Measurements from ENCODE around the gene COX5A. TPM values are rescaled to one million over a fixed set of nuclear protein-coding genes. Genes with fewer than 3 reads are reported as not detected.

Gene COX5A
- total and polyA plus RNA-seq, 2 of the 13 experiments (the other 11 are each of a cell fraction or from before 2014, with no cell fraction given) = 158 to 218 TPM

- TF ChIP-seq UBTF (CRISPR knock-in tag; IDR thresholded peaks at IDR 0.05) (no peak), ZBED4 (CRISPR knock-in tag; IDR thresholded peaks at IDR 0.05; ENCODE audit: borderline replicate concordance) (no peak), ZSCAN21 (CRISPR knock-in tag; IDR thresholded peaks at IDR 0.05; ENCODE audit: borderline replicate concordance) (no peak), ZNF329 (CRISPR knock-in tag; IDR thresholded peaks at IDR 0.05; ENCODE audit: low read depth) (no peak), ZNF143 (CRISPR knock-in tag; IDR thresholded peaks at IDR 0.05) (no peak), ZNF350 (CRISPR knock-in tag; IDR thresholded peaks at IDR 0.05; ENCODE audit: borderline replicate concordance, low read depth) (no peak), ZMYM4 (CRISPR knock-in tag; IDR thresholded peaks at IDR 0.05) (no peak), NR1H2 (CRISPR knock-in tag; IDR thresholded peaks at IDR 0.05; ENCODE audit: borderline replicate concordance, low read depth) (no peak), RXRA (CRISPR knock-in tag; IDR thresholded peaks at IDR 0.05) (no peak), ZNF576 (CRISPR knock-in tag; IDR thresholded peaks at IDR 0.05) (no peak), ZSCAN12 (CRISPR knock-in tag; IDR thresholded peaks at IDR 0.05) (no peak), MTERF4 (CRISPR knock-in tag; IDR thresholded peaks at IDR 0.05) (no peak), NR2F6 (IDR thresholded peaks at IDR 0.05) (no peak), NR2F6 (CRISPR knock-in tag; IDR thresholded peaks at IDR 0.05) (no peak), CTCF (CRISPR knock-in tag; IDR thresholded peaks at IDR 0.05) (0 out of 2 replicates have a peak, but pooled peaks have one; percentile 11), ZFX (CRISPR knock-in tag; IDR thresholded peaks at IDR 0.05; ENCODE audit: low read depth) (0 out of 2 replicates have a peak, but pooled peaks have one; percentile 1)
Observed at GRCh38 chr15:74957476-74958035, 19.7 kb upstream of the COX5A start (continued).

All from HepG2 (cell line).